Peyer's patch (tissue), 4 donors: ENCODE data around the gene PAK4.

Experiments
- CTCF ChIP-seq, 6 experiments: fragments of 450-650 bp in 4 of 6; fragments of 200-600 bp in 2 of 6; sonication (generic) in 1 of 6; IDR thresholded peaks; one replicate each; pipeline ENCODE4 v1.5.1; 2017 to 2019; ENCODE audit warnings: antibody characterized with exemption in 6 of 6, mild to moderate bottlenecking in 3 of 6, moderate library complexity in 1 of 6
- POLR2A ChIP-seq, 2 donors: fragments of 450-650 bp; IDR thresholded peaks; one replicate each; pipeline ENCODE4 v1.5.1; 2017; ENCODE audit warnings: antibody characterized with exemption in 2 of 2, mild to moderate bottlenecking in 2 of 2, moderate library complexity in 2 of 2

DNA sequence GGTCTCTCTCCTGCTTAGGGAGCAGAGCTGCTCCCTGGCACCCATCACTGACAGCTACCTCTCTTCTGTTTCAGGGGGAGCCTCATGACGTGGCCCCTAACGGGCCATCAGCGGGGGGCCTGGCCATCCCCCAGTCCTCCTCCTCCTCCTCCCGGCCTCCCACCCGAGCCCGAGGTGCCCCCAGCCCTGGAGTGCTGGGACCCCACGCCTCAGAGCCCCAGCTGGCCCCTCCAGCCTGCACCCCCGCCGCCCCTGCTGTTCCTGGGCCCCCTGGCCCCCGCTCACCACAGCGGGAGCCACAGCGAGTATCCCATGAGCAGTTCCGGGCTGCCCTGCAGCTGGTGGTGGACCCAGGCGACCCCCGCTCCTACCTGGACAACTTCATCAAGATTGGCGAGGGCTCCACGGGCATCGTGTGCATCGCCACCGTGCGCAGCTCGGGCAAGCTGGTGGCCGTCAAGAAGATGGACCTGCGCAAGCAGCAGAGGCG lies 48.0 kb downstream of the PAK4 start:
- TF ChIP-seq CTCF (IDR thresholded peaks at IDR 0.05) (no peak), POLR2A (IDR thresholded peaks at IDR 0.05) (no peak)
